Adrenal gland (tissue), 12 donors: ENCODE data around the gene LPAR3. TPM values are rescaled to one million over a fixed set of nuclear protein-coding genes. Genes with fewer than 3 reads are reported as not detected.

Experiments used
- DNase-seq, 7 donors: peaks; one replicate each; pipeline ENCODE4 v3.0.0-alpha.2; 2019 to 2020
- H3K27ac ChIP-seq, 5 donors: fragments of 200-600 bp; sonication (generic) in 4 of 5; 1 replicate in 3 of 5; 2 replicates in 2 of 5; pipeline versions ENCODE4 v1.5.1 to v1.8.0; 2016 to 2020; ENCODE audit warnings: mild to moderate bottlenecking in 1 of 5
- H3K27me3 ChIP-seq: fragments of 200-600 bp; 2 replicates; pipeline ENCODE4 v1.8.0; 2021
- H3K36me3 ChIP-seq, 2 donors: fragments of 200-600 bp; replicated peaks in 1 of 2; 1 replicate in 1 of 2; 2 replicates in 1 of 2; pipeline versions ENCODE4 v1.5.1 to v1.8.0; 2018 to 2022
- H3K4me1 ChIP-seq, 2 donors: fragments of 200-600 bp; replicated peaks in 1 of 2; 1 replicate in 1 of 2; 2 replicates in 1 of 2; pipeline versions ENCODE4 v1.5.1 to v1.8.0; 2018 to 2021
- H3K4me3 ChIP-seq, 4 donors: fragments of 200-600 bp; sonication (generic) in 3 of 4; one replicate each; pipeline ENCODE4 v1.5.1; 2016 to 2018
- H3K9me3 ChIP-seq, 3 donors: fragments of 200-600 bp; sonication (generic) in 1 of 3; replicated peaks in 1 of 3; 1 replicate in 2 of 3; 2 replicates in 1 of 3; pipeline versions ENCODE4 v1.5.1 to v1.8.0; 2016 to 2021
- CTCF ChIP-seq, 6 experiments: fragments of 450-650 bp in 4 of 6; fragments of 200-600 bp in 2 of 6; sonication (generic) in 1 of 6; IDR thresholded peaks; 1 replicate in 5 of 6; 2 replicates in 1 of 6; pipeline versions ENCODE4 v1.5.1 to v1.8.0; 2016 to 2021; ENCODE audit warnings: antibody characterized with exemption in 6 of 6, mild to moderate bottlenecking in 2 of 6, moderate library complexity in 1 of 6
- POLR2A ChIP-seq, 2 donors: fragments of 450-650 bp; IDR thresholded peaks; one replicate each; pipeline ENCODE4 v1.6.1; 2017; ENCODE audit warnings: antibody characterized with exemption in 2 of 2, mild to moderate bottlenecking in 2 of 2, moderate library complexity in 1 of 2
- WGBS, 4 donors: extraction: QIAGEN DNeasy Blood & Tissue Kit in 2 of 4; methylation state at CpG; one replicate each; pipeline versions ENCODE4 v1.1.5 to v1.1.7; 2013 to 2017; 5-methylcytosine and 5-hydroxymethylcytosine counted together
- intact Hi-C, 2 donors: fragments of 100-400 bp; cut with DNase I; formaldehyde crosslinking; loops; one replicate each; pipeline versions ENCODE4 v1.14.1 to v1.15.0; 2022 to 2023
- polyA plus RNA-seq, 3 donors: library from polyadenylated mRNA; stranded (reverse); fragments of 200-250 nt in 2 of 3; fragments of 350-450 nt in 1 of 3; fragmentation: Illumina TruSeq in 1 of 3; extraction: RNeasy Lipid Tissue Mini Kit (QIAGEN cat#74804) in 1 of 3; gene quantifications; one replicate each; pipeline ENCODE4 v1.2.3, GENCODE V29; 2013 to 2014
- total RNA-seq, 9 donors: library from RNA; depleted of rRNA in 4 of 9; stranded (reverse); fragments of >200 nt in 4 of 9; fragments of 120-200 nt in 1 of 9; fragmentation: NEBNext Ultra II Directional in 1 of 9; extraction: Animal tissue kit (Norgen Biotek cat#: 25700) in 1 of 9; gene quantifications; one replicate each; pipeline versions ENCODE4 v1.1.0 to v1.2.4, GENCODE V29; 2013 to 2023
- donor health status: healthy with polysubstance abuse.
- donor health status: Bipolar disorder and iron deficiency.
- donor health status: DM: yes; HTN: yes; CAD: no.
- donor health status: DM: no; HTN: no; CAD: no.
- donor health status: DM: no; HTN: no; CAD: no.
- donor health status: DM: yes; HTN: yes; CAD: no.

The LPAR3 gene
- total and polyA plus RNA-seq, 12 donors, result 0.06 to 7.1 (median 1.8) TPM

GRCh38 chr1:84795966-84796600 is 96.9 kb downstream of the LPAR3 start:
- H3K9me3 ChIP-seq, result no peaks in the 10 kb centered on the region
- no peak overlapping the region for H3K27ac ChIP-seq
- no peaks in the 10 kb centered on the region for H3K36me3 ChIP-seq
- intact Hi-C loops, result no loop called here
- WGBS, 4 donors, result 41 to 43% (median 41%) methylated on average over 9 of the region's 9 CpGs
- H3K27me3 ChIP-seq, result no peaks in the 10 kb centered on the region
- TF ChIP-seq CTCF (IDR thresholded peaks at IDR 0.05), result no peak
- no peak for TF ChIP-seq POLR2A (IDR thresholded peaks at IDR 0.05)
- no peak overlapping the region for H3K4me3 ChIP-seq
- H3K4me1 ChIP-seq, result peaks cover 0 to 5% of the 10 kb centered on the region in 2 donors
- DNase-seq, result peak in 6 of 7 donors; percentile 35 to 76 (median 62)

- Histone ChIP-seq H3K4me3 (no peak overlapping the region), H3K9me3 (no peaks in the 10 kb centered on the region), H3K27ac (no peak overlapping the region), H3K4me1 (peaks cover 0 to 5% of the 10 kb centered on the region in 2 donors), H3K36me3 (no peaks in the 10 kb centered on the region), H3K27me3 (peaks cover under 1% of the 10 kb centered on the region)
- no peak for TF ChIP-seq CTCF (IDR thresholded peaks at IDR 0.05)
- no peak for TF ChIP-seq POLR2A (IDR thresholded peaks at IDR 0.05)
- DNase-seq, result no peak
- intact Hi-C loops, result no loop called here
- 90 to 96% (median 93%) methylated on average over 2 of the region's 2 CpGs for WGBS, 4 donors
These were observed 97.8 kb downstream of the LPAR3 start for GRCh38 chr1:84795213-84795612.

- intact Hi-C loops, result no loop called here
- 81 to 93% (median 87%) methylated on average over 2 of the region's 2 CpGs for WGBS, 4 donors
- peaks cover 8% of the 10 kb centered on the region for H3K27me3 ChIP-seq
- no peaks in the 10 kb centered on the region for H3K36me3 ChIP-seq
- H3K4me3 ChIP-seq, result no peak overlapping the region
- H3K4me1 ChIP-seq, result peaks cover 0 to 5% of the 10 kb centered on the region in 2 donors
- no peak for DNase-seq
- H3K27ac ChIP-seq, result no peak overlapping the region
- no peaks in the 10 kb centered on the region for H3K9me3 ChIP-seq
- TF ChIP-seq CTCF (IDR thresholded peaks at IDR 0.05), result no peak
- TF ChIP-seq POLR2A (IDR thresholded peaks at IDR 0.05), result no peak
These were observed 100.6 kb downstream of the LPAR3 start for GRCh38 chr1:84792421-84792820.

GRCh38 chr1:84789014-84789413 is 104.0 kb downstream of the LPAR3 start:
- peaks cover 8% of the 10 kb centered on the region for H3K27me3 ChIP-seq
- intact Hi-C loops, result loop anchor here in 1 of 2 donors (10.0 kb wide), 1 partner anchor 126 kb away; no protein-coding TSS in a partner anchor
- no peak overlapping the region for H3K27ac ChIP-seq
- H3K4me3 ChIP-seq, result no peak overlapping the region
- no peaks in the 10 kb centered on the region for H3K36me3 ChIP-seq
- no peak for DNase-seq
- H3K4me1 ChIP-seq, result no peaks in the 10 kb centered on the region
- TF ChIP-seq POLR2A (IDR thresholded peaks at IDR 0.05) (no peak), CTCF (IDR thresholded peaks at IDR 0.05) (no peak)
- H3K9me3 ChIP-seq, result no peaks in the 10 kb centered on the region
- 60 to 70% (median 65%) methylated on average over 3 of the region's 3 CpGs for WGBS, 4 donors
